Stimulated activated CD4-positive, alpha-beta T cell treated with anti-CD3 and anti-CD28 coated beads, TNF-alpha, amount 100 ng/mL, for 1 hour (primary cell): ENCODE results near the gene MOK.
"Not testable (repeated sequence)": the region's sequence is repeated elsewhere in the genome, so short reads cannot be mapped to it uniquely, and the experiment has no call there.

Experiments
- DNase-seq, 3 donors: peaks; one replicate each; pipeline ENCODE4 v3.0.0-alpha.2; 2020; ENCODE audit warnings: low read depth in 3 of 3, low spot score in 1 of 3

Gene MOK

DNA sequence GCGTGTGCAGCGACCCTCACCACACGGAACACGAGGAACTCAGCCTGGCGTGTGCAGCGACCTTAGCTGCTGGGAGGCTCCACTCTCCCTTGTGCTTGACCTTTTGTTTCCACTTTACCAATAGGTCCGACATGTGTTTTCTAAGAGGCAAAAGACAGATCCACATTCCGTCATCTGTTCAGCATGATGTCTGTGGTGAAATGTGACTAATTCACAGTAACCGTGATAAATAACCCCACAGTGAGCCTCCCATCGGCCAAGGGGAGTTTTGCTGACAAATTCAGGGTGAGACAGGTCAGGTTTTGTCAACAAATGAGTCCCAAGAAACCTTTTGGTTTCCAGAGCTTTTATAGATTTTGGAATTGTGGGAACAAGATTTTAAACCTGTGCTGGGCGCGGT, 55.9 kb downstream of the MOK start:
- no peak for DNase-seq

DNA sequence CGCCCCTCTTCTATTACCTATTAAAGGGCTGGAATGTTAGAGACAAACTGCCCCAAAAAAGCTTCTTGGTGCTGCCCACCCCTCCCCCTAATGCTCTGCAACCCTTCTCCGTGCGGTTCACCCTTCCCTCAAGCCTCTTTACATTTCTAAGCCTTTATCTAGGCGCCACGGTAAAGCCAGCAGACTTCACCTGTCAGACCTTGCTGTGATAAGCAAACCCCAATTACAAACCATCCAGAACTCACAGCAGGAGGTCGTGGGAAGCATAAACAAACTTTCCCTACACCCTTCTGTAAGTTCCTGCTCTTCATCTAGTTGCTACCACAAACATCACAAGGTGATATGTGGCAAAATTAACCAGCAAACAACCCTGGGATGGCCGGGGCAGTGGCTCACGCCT, 56.8 kb downstream of the MOK start:
- no peak for DNase-seq

DNA sequence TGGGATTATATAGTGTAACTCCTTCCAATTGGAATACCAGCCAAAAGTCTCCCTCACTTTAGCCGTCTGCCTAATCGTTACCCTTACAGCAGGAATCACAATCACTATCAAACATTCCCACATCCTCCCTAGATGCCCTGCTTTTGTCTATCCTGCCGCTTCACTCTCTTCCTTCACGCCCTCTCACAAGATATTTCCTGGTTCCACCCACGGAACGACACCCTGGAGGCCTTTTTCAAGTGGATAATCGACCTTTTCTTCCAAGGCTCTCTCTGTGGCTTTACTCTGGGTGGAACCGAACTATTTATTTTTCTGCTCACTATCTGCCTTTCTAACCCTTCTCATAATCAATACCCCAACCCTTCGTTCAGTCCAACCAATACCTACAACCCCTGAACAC, 58.9 kb downstream of the MOK start:
- DNase-seq: no peak

DNA sequence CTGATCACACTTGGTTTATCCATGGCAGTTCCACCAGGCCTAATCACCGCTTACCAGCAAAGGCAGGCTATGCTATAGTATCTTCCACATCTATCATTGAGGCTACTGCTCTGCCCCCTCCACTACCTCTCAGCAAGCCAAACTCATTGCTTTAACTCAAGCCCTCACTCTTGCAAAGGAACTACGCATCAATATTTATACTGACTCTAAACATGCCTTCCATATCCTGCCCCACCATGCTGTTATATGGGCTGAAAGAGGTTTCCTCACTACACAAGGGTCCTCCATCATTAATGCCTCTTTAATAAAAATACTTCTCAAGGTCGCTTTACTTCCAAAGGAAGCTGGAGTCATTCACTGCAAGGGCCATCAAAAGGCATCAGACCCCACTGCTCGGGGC, 61.2 kb downstream of the MOK start:
- DNase-seq: not testable (repeated sequence)

DNA sequence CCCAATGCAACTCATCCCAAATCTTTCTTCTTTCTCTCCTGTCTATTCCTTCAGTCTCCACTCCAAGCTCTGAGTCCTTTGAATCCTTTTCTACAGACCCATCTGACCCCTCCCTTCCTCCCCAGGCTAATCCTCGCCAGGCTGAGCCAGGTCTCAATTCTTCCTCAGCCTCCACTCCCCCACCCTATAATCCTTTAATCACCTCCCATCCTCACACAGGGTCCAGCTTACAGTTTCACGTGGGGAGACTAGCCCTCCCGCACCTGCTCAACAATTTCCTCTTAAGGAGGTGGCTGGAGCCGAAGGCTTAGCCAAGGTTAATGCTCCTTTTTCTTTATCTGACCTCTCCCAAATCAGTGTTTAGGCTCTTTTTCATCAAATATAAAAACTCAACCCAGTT, 63.8 kb downstream of the MOK start:
- no peak for DNase-seq

DNA sequence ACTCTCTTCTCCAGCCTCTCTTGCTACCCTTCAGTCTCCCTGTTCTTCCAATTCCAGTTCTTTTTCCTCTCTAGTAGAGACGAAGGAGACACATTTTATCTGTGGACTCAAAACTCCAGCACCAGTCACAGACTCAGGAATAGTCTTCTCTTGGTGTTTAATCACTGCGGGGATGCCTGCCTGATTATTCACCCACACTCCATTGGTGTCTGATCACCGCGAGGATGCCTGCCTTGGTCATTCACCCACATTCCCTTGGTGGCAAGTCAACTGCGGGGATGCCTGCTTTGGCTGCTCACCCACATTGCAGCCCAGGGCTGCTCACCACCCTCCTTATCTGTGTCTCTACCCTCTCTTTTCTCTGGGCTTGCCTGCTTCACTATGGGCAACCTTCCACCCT, 64.5 kb downstream of the MOK start:
- DNase-seq: not testable (repeated sequence)

DNA sequence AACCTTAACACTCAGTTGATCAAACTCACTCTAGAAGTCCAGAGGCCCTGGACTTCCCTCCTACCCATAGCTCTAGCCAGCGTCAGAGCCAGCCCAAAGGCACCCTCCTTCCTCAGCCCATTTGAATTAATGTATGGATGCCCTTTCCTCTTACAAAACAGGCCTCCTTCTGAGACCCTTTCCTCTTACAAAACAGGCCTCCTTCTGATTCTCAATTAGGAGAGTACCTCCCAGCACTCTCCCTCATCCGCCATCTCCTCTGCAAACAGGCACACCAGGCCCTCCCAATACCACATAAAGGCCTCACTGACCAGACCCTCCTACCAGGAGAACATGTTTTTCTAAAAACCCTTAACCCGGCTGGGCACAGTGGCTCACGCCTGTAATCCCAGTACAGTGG, 65.7 kb downstream of the MOK start:
- DNase-seq: no peak

DNA sequence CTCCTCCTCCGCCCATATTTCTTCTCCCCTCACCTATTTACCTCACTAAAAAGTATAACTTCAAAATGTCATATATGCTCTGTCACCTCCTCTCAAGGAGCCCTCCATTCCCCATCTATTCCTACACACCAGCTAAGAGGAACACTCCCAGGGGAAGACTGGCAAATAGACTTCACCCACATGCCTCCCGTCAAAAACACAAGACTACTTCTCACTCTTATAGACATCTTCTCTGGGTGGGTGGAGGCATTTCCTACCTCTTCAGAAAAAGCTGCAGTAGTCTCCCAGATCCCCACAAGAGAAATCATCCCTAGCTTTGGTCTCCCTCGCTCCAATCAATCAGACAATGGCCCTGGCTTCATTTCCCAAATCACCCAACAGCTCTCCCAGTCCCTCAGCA, 66.2 kb downstream of the MOK start:
- DNase-seq: no peak

DNA sequence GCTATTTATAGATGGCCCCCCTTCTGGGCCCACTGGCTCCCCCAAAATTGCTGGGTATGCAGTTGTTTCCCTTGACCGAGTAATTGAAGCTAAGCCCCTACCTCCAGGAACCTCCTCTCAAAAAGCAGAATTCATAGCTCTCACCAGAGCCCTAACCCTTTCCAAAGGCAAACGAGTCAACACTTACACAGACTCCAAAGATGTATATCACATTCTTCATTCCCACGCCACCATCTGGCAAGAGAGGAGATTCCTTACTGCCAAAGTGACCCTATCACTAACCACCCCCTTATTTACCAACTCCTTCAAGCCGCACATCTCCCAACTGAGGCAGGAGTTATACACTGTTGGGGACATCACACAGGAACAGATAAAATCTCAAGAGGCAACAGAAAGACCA, 66.8 kb downstream of the MOK start:
- DNase-seq: no peak

DNA sequence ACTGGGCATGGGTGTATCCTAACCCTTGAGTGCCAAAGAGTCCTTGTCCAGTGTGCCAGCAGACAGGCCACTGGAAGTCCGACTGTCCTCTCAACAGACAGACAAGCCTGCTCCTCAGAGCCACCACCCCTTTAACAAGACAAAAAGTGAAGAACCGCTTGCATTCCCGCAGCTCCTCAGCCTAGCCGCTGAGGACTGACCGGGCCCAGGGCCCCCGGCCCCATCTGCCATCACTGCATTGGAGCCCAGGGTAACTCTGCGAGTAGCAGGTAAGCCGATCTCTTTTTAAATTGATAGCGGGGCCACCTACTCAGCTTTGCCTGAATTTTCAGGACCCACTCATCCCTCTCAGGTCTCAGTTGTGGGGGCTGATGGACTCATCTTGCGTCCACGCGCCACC, 68.9 kb downstream of the MOK start:
- DNase-seq: no peak

DNA sequence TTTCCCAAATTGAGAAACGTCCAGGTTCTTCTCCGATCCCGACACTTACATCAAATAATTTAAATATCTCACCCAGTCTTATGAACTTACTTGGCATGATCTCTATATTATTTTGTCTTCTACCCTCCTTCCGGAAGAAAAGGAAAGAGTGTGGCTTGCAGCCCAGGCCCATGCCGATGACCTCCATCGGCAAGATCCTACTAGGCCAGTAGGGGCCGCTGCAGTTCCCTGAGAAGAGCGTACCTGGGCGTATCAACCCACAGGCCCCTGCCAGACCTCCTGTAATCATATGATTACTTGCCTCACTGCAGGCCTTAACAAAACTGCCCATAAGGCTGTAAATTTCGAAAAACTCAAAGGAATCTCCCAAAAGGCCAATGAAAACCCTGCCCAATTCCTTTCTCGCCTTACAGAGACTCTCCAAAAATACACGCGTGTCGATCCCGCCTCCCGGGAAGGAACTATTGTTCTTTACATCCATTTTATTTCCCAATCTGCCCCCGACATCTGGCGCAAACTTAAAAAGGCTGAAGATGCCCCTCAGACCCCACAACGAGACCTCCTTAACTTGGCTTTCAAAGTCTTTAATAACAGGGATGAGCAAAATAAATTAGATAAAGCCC, 69.6 kb downstream of the MOK start:
- DNase-seq: peak; percentile 37 to 68 (median 48)

DNA sequence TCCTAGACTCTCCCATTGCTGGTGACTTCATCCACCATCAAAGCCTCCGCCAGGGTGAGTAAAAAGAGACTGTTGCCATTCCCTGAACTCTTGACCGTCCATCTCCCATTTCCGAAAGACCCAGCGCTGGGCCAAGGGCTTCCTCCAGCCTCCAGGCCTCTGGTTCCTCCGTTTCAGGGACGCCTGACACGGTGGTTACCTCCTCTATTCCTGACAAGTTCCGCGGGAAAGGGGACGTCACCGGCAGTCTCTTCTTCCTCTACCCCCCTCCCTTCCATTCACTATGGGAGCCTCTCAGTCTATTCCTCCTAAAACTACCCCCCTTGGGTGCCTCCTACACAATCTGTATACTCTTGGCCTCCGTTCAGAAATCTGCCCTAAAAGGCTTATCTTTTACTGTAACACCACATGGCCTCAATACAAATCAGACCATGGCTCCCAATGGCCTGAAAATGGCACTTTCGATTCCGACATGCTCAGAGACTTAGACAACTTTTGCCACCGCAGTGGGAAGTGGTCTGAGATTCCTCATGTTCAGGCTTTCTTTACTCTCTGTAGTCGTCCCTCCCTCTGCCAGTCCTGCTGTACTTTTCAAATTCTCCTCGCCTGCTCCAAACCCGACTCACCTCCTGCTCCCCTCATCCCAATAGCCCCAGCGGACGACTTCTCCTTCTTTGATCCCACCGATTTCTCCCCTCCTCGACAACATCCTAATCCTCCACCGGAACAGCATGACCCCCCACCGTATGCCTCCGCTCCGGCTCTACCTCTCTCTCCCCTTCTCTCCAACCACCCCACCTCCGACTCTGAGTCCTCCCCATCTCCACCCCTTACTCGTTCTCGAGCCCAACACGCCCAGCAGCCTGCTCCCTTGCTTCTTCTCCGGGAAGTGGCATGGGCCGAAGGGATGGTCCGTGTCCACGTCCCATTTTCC, 70.4 kb downstream of the MOK start:
- DNase-seq: no peak

DNA sequence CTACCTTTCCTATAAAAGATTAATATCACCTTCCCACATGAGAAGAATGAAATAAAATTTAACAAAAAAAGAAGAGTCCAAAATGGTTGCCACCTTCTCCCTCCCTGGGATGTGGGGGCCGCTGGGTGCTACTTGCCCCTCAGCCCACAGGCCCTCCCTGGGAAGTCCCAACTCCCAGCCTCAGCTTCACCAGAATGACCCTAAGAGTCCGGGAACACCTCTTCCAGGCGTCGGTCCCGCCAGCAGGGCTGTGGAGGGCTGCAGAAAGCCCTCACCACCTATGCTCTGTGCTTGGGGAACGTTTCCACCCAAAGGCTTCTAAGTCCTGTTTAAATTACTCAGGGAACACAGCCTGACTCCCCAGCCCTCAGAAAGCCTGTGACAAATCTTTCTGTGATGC, 71.9 kb downstream of the MOK start:
- DNase-seq: no peak

DNA sequence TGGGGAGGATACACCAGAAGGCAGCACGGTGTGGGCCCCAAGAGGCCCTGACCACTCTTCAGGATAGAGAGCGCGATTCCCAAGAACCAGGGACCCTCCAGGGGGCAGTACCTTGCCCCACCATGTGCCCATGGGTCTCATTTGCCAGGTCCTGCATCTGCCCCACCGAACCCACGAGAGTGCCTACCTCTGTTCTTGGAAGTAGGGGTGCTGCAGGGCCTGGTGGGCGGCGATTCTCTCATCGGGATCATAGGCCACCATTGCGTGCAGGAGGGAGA, 72.7 kb downstream of the MOK start:
- DNase-seq: no peak

DNA sequence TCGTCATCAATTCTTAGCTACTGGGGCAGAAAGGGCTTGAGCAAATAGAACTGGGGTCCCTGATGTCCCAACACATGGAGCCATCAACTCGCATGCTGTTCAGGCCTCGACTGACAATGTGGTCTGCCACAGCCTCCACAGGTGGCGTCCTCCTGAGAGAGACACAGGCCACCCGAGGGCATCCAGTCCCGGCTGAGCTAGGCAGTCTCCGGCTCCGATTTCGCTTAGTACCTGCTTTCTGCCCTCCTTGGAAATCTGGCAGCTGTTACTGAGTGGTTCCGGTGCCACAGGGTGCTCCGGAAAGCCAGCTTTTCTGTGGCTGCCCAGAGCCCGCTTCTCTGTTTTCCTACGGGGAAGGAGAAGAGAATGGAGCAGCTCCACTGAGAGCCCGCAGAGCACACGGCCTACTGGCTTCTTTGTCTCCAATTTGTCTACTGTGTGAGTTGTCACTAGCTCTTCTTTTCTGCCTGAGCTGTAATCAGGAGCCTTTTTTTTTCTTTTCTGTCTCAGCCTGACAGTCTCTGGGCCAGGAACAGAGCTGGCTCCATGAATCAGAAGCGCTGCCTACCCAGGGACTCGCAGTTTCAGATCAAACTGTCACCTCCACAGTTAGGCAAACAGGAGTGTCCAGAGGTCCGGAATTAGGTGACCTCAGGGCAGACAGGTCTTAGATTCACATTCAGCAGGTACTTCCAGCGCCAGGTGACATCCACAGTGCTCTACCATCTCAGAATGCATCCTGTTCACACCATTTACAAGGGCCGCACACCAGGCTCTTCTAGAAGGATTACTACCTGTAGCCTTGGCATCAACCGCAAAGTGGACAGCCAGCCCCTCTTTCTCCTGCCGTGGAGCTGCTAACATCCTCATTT, 73.3 kb downstream of the MOK start:
- DNase-seq: no peak

DNA sequence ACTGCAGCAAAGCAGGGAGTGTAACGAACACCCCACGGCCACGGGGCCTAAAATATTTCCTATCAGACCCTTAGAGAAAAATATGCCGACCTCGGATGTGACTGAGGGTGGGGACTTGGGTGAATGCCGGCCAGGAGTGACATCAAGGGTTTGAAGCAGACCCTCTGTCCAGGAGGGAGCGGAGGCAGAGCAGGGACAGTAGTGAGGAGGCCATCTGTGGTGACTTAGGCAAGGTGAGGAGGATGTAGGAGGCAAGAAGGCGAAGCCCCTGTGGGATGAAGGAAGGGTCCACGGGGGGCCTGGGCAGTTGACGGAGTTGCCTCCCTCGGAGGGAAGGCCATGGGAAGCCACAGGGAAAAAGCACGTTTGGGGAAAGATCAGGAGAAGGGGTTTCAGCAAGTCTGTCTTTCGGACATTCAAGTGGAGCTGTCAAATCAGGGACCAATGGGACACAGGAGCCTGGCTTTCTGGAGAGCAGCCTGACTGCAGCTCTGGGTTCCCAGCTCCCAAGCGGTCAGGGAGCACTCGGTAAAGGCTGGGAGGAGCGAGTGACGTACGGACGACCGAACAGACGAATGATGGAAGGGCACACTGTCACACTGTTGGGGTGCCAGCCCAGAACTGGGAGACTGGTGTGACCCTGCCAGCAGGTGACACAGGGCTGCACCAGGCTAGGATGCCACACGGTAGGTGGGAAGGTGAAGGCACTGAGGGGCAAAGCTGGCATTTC, 74.3 kb downstream of the MOK start:
- DNase-seq: no peak

DNA sequence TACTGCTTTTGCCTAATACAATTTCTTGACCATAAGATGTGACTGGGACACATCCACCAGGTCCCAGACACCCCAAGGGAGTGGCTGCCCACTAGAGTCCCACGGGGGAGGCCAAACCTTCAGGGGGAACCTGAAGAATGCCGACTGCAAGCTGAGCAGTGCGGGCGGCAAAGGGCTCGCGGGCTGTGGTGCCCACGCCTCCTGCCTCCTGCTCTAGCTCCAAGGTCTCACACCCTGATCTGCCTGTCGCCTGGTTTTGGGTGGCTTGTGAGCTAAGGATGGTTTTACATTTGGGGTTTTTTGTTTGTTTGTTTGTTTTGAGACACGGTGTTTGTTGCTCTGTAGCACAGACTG, 75.2 kb downstream of the MOK start:
- no peak for DNase-seq

DNA sequence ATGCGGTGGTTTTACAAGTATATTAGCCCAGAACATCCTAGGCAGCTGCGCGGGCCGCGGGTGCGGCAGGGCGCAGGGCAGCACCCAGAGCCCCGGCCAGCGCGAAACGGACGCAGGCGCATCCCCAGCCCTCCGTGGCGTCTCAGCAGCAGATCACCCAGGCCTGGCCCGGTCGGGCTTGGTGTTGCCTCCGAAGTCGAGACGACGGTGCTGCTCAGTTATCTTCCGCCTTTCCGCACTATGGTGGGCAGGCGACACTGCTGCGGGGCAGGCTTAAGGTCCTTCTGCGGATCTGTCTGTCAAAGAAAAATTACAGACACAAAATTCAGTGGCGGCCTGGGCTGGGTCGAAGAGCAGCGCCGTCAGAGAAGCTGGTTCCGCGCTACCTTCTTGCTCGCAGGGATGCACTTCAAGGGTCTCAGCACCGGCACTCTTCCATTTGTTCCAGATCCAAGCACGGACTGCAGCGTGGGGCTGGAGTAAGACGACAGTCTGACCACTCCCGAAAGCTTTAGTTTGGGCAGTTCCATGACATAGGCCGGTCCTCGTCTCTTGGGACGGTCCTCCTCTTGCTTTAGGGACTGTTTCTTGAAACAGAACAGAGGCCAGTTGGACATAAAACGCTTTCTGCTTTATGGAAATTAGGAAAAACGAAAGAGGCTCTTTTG, 75.8 kb downstream of the MOK start:
- DNase-seq: no peak

DNA sequence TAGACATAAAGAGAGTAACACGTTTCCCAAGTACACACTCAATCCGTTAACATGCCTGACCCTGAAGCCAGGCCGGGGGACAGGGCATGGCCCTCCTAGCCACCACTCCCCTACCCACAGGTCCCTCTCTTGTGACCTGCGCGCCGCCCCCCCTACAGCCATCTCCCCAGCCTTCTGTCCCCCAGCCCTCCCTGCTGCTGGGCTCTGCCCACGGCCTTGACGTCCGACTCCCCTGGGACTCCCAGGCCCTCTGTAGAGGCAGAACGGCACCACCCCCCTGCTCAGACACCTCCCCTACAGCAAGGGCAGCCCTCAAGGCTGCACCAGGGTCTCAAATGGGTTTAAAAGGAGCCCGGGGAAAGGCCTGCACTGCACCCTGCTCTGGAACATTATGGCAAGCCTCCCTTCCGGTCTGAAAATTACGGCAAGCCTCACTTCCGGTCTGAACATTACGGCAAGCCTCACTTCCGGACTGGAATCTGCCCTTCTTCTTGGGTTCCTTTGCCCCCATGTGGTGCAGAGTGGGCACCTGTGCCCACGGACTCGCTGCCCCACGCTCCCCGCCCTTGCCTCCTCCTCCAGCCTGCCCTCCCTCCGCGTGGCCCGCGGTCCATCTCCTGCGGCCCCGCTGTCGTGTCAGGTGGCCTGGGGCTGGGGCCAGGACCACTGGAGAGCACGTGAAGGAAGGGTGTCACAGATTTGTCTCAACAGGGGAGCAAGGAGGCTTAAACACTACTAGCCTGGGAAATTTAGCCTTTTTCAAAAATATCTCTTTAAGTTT, 77.6 kb downstream of the MOK start:
- DNase-seq: no peak
